Measurements from ENCODE around the gene ATG2B.

- TF ChIP-seq POLR2A (IDR thresholded peaks at IDR 0.05) (no peak), CTCF (IDR thresholded peaks at IDR 0.05) (no peak)
These were observed 75.3 kb downstream of the ATG2B start for GRCh38 chr14:96287856-96288255.
